ENCODE results near the gene THEMIS. TPM values are rescaled to one million over a fixed set of nuclear protein-coding genes. Genes with fewer than 3 reads are reported as not detected.
A peak's percentile ranks its signal among the peaks of the same experiment; 100 is the strongest.

The THEMIS gene, protein sequence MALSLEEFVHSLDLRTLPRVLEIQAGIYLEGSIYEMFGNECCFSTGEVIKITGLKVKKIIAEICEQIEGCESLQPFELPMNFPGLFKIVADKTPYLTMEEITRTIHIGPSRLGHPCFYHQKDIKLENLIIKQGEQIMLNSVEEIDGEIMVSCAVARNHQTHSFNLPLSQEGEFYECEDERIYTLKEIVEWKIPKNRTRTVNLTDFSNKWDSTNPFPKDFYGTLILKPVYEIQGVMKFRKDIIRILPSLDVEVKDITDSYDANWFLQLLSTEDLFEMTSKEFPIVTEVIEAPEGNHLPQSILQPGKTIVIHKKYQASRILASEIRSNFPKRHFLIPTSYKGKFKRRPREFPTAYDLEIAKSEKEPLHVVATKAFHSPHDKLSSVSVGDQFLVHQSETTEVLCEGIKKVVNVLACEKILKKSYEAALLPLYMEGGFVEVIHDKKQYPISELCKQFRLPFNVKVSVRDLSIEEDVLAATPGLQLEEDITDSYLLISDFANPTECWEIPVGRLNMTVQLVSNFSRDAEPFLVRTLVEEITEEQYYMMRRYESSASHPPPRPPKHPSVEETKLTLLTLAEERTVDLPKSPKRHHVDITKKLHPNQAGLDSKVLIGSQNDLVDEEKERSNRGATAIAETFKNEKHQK
- 0.01 TPM for polyA plus RNA-seq (2013, experiment 1 of 2)
- not detected for polyA plus RNA-seq (2013, experiment 2 of 2)

DNA sequence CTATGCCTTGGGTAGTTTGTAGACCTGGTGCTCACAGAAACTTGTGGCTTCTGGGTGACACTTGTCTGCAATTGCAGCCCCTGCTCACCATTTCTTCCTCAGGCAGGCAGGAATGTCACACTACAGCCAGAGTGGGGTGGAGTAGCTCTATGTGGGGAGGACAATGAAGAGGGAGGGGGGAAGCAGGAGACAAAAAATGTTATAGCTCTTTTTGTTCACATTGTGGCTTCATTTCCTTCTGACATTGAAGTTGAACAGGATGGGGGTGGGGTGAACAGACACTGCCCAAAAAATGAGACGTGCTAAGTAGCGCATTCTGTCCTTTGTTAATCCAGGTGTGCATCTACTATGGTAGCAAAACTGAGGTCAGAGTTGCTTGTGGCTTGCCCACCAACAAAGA is at the start of gene THEMIS:
Gene THEMIS, minus strand, starts transcription at position 124 of the 400 bp plus-strand sequence. CDS start 126 bp downstream, outside the sequence.
- no peak within 1 kb of the TSS for H3K4me3 ChIP-seq (ENCODE audit: low read length)
- no peak within 1 kb of the TSS for H4K8ac ChIP-seq (ENCODE audit: low read depth, low read length)
- H2AK5ac ChIP-seq (ENCODE audit: low read length): no peak within 1 kb of the TSS
- no peak within 1 kb of the TSS for H3K27ac ChIP-seq (ENCODE audit: low read depth, low read length)
- H3K23ac ChIP-seq (ENCODE audit: low read length): no peak within 1 kb of the TSS
- no peak within 1 kb of the TSS for H3K4ac ChIP-seq (ENCODE audit: low read depth, low read length)
- peaks cover 1% of the 10 kb centered on the region for H3K4me1 ChIP-seq (ENCODE audit: control insufficient read depth, low read depth, low read length)
- H3K79me1 ChIP-seq (ENCODE audit: low read length): no peaks in the 10 kb centered on the region
- no peak within 1 kb of the TSS for H3K56ac ChIP-seq (ENCODE audit: low read length)
- H3K9ac ChIP-seq (ENCODE audit: low read length): no peak within 1 kb of the TSS
- DNase-seq: peak; percentile 66
- H3K79me2 ChIP-seq (ENCODE audit: control insufficient read depth, insufficient read depth, low read length): no peaks in the 10 kb centered on the region
- H3K27me3 ChIP-seq (ENCODE audit: insufficient read depth, low read length, poor library complexity): no peaks in the 10 kb centered on the region
- H3K18ac ChIP-seq (ENCODE audit: low read length): no peak within 1 kb of the TSS
- no peak within 1 kb of the TSS for H3K4me2 ChIP-seq (ENCODE audit: low read length)
- no peak within 1 kb of the TSS for H2BK120ac ChIP-seq (ENCODE audit: low read depth, low read length)
- H3K36me3 ChIP-seq (ENCODE audit: control insufficient read depth, insufficient read depth, low read length): no peaks in the 10 kb centered on the region
- no peak within 1 kb of the TSS for H2BK15ac ChIP-seq (replicated peaks; ENCODE audit: low read depth)
- H2BK5ac ChIP-seq (ENCODE audit: low read length): no peak within 1 kb of the TSS
- H4K5ac ChIP-seq (ENCODE audit: low read length): no peak within 1 kb of the TSS
- no CpG with 5 or more reads among the region's 2 CpGs for WGBS (ENCODE audit: extremely low coverage, insufficient coverage, low lambda C conversion rate)

DNA sequence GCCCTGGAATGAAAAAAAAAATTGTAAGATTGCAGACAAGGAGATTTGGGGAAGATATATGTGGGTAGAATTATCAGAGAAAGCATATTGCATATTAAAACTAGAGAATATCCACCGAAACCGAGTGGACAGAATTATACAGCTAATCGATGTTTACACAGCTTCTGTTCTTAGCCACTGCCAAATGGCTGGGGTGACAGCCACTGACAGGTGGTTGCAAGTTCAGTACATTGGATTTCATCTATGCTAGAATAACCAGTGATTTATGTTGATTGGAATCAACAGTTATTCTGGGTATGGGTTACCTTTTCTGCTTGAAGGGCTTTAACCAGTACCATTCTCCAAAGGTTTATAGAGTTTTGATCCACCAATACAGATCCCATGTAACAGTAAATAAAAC is 48.4 kb upstream of the THEMIS start:
- H4K5ac ChIP-seq (ENCODE audit: low read length): no peak overlapping the region
- no peak overlapping the region for H2BK5ac ChIP-seq (ENCODE audit: low read length)
- H3K27ac ChIP-seq (ENCODE audit: low read depth, low read length): no peak overlapping the region
- no peak overlapping the region for H2BK120ac ChIP-seq (ENCODE audit: low read depth, low read length)
- H3K56ac ChIP-seq (ENCODE audit: low read length): no peak overlapping the region
- no peak overlapping the region for H3K4me2 ChIP-seq (ENCODE audit: low read length)
- no peaks in the 10 kb centered on the region for H3K79me1 ChIP-seq (ENCODE audit: low read length)
- H4K8ac ChIP-seq (ENCODE audit: low read depth, low read length): no peak overlapping the region
- no peaks in the 10 kb centered on the region for H3K4me1 ChIP-seq (ENCODE audit: control insufficient read depth, low read depth, low read length)
- H3K4ac ChIP-seq (ENCODE audit: low read depth, low read length): no peak overlapping the region
- no peaks in the 10 kb centered on the region for H3K79me2 ChIP-seq (ENCODE audit: control insufficient read depth, insufficient read depth, low read length)
- H3K9ac ChIP-seq (ENCODE audit: low read length): no peak overlapping the region
- H2BK15ac ChIP-seq (replicated peaks; ENCODE audit: low read depth): no peak overlapping the region
- H3K18ac ChIP-seq (ENCODE audit: low read length): no peak overlapping the region
- H3K4me3 ChIP-seq (ENCODE audit: low read length): no peak overlapping the region
- no peaks in the 10 kb centered on the region for H3K27me3 ChIP-seq (ENCODE audit: insufficient read depth, low read length, poor library complexity)
- WGBS (ENCODE audit: extremely low coverage, insufficient coverage, low lambda C conversion rate): no CpG with 5 or more reads among the region's 3 CpGs
- H2AK5ac ChIP-seq (ENCODE audit: low read length): no peak overlapping the region
- DNase-seq: no peak
- H3K23ac ChIP-seq (ENCODE audit: low read length): no peak overlapping the region
- H3K36me3 ChIP-seq (ENCODE audit: control insufficient read depth, insufficient read depth, low read length): no peaks in the 10 kb centered on the region

DNA sequence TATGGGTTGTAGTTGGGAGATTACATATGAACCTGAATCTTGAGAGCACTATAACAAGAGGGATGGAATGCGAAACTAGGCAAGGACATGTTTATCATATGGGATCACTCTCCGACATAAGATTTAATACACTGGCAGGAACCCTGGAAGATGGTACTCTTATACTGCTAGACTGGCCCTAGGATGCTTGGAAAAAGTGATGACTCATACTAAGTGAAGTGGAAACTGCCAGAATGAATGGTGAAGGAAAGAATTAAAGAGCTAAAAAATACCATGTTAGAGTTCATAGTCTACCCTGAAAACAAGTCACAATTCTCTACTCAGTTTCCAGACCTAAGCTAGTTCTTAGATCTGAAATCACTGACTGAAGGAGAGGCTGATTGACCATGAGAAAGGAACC is 45.5 kb upstream of the THEMIS start:
- Histone ChIP-seq H3K56ac (ENCODE audit: low read length) (no peak overlapping the region), H2BK120ac (ENCODE audit: low read depth, low read length) (no peak overlapping the region), H4K5ac (ENCODE audit: low read length) (no peak overlapping the region), H3K4me3 (ENCODE audit: low read length) (no peak overlapping the region), H4K8ac (ENCODE audit: low read depth, low read length) (no peak overlapping the region), H2AK5ac (ENCODE audit: low read length) (no peak overlapping the region), H2BK5ac (ENCODE audit: low read length) (no peak overlapping the region), H2BK15ac (replicated peaks; ENCODE audit: low read depth) (no peak overlapping the region), H3K23ac (ENCODE audit: low read length) (no peak overlapping the region), H3K79me2 (ENCODE audit: control insufficient read depth, insufficient read depth, low read length) (no peaks in the 10 kb centered on the region), H3K9ac (ENCODE audit: low read length) (no peak overlapping the region), H3K27me3 (ENCODE audit: insufficient read depth, low read length, poor library complexity) (no peaks in the 10 kb centered on the region), H3K4me1 (ENCODE audit: control insufficient read depth, low read depth, low read length) (no peaks in the 10 kb centered on the region), H3K4ac (ENCODE audit: low read depth, low read length) (no peak overlapping the region), H3K27ac (ENCODE audit: low read depth, low read length) (no peak overlapping the region), H3K36me3 (ENCODE audit: control insufficient read depth, insufficient read depth, low read length) (no peaks in the 10 kb centered on the region), H3K79me1 (ENCODE audit: low read length) (no peaks in the 10 kb centered on the region), H3K18ac (ENCODE audit: low read length) (no peak overlapping the region), H3K4me2 (ENCODE audit: low read length) (no peak overlapping the region)
- no peak for DNase-seq
- no CpG with 5 or more reads among the region's 2 CpGs for WGBS (ENCODE audit: extremely low coverage, insufficient coverage, low lambda C conversion rate)

DNA sequence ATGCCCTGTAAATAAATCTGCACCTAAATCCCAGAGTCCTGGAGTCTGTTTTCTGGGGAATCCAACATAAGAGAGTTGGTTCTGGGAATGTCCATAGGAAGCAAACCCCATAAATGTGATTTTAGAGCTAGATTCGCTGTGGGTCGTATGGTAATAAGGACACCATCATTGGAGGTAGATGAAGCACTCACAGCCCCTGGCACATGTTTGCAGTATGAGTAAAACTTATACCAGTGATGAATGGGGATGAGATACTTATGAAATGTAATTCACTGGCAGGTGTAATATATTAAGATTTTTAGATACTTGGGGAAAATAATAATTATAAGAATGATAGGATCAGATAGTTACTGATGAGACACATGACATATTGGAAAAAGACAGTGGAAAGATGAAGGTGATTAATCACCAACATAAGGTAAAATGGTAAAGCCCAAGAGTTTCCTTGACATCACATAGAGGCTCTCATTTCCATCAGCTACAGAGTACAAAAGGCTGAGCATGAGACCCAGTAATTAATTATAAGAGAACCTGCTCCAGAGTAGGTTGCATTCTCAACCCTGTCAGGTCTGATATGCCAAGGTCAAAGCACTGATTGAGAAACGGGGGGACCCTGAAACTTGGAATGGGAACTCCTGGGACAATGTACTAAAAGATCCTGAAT is 44.7 kb upstream of the THEMIS start:
- Histone ChIP-seq H3K9ac (ENCODE audit: low read length) (no peak overlapping the region), H3K79me1 (ENCODE audit: low read length) (no peaks in the 10 kb centered on the region), H3K27me3 (ENCODE audit: insufficient read depth, low read length, poor library complexity) (no peaks in the 10 kb centered on the region), H4K5ac (ENCODE audit: low read length) (no peak overlapping the region), H3K56ac (ENCODE audit: low read length) (no peak overlapping the region), H3K36me3 (ENCODE audit: control insufficient read depth, insufficient read depth, low read length) (no peaks in the 10 kb centered on the region), H3K18ac (ENCODE audit: low read length) (no peak overlapping the region), H3K4me1 (ENCODE audit: control insufficient read depth, low read depth, low read length) (no peaks in the 10 kb centered on the region), H2BK15ac (replicated peaks; ENCODE audit: low read depth) (no peak overlapping the region), H2BK120ac (ENCODE audit: low read depth, low read length) (no peak overlapping the region), H2BK5ac (ENCODE audit: low read length) (no peak overlapping the region), H4K8ac (ENCODE audit: low read depth, low read length) (no peak overlapping the region), H2AK5ac (ENCODE audit: low read length) (no peak overlapping the region), H3K23ac (ENCODE audit: low read length) (no peak overlapping the region), H3K4ac (ENCODE audit: low read depth, low read length) (no peak overlapping the region), H3K27ac (ENCODE audit: low read depth, low read length) (no peak overlapping the region), H3K4me3 (ENCODE audit: low read length) (no peak overlapping the region), H3K79me2 (ENCODE audit: control insufficient read depth, insufficient read depth, low read length) (no peaks in the 10 kb centered on the region), H3K4me2 (ENCODE audit: low read length) (no peak overlapping the region)
- no CpG with 5 or more reads among the region's 3 CpGs for WGBS (ENCODE audit: extremely low coverage, insufficient coverage, low lambda C conversion rate)
- no peak for DNase-seq

DNA sequence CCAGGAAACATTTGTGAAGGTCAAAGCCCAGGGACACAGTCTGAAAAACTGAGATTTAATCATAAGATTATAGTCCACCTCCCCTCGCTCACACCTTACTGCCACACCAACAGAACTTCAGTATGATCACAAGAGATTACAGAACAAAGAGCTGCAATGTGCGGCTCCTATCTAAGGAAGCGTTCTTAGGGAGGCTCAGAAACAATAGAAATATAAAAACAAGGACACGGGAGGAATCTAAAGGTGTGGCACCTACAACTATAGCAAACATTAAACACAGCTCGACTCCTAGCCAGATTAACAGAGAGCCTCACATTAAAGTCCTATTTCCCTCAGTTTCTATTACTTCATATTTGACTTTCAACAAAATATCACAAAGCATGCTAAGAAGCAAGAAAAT is 40.4 kb upstream of the THEMIS start:
- H3K4ac ChIP-seq (ENCODE audit: low read depth, low read length): no peak overlapping the region
- H3K79me2 ChIP-seq (ENCODE audit: control insufficient read depth, insufficient read depth, low read length): no peaks in the 10 kb centered on the region
- no peak overlapping the region for H4K5ac ChIP-seq (ENCODE audit: low read length)
- H3K79me1 ChIP-seq (ENCODE audit: low read length): no peaks in the 10 kb centered on the region
- no peak for DNase-seq
- H3K23ac ChIP-seq (ENCODE audit: low read length): no peak overlapping the region
- H3K4me2 ChIP-seq (ENCODE audit: low read length): no peak overlapping the region
- H3K4me1 ChIP-seq (ENCODE audit: control insufficient read depth, low read depth, low read length): no peaks in the 10 kb centered on the region
- no peaks in the 10 kb centered on the region for H3K27me3 ChIP-seq (ENCODE audit: insufficient read depth, low read length, poor library complexity)
- WGBS (ENCODE audit: extremely low coverage, insufficient coverage, low lambda C conversion rate): no CpG with 5 or more reads among the region's 5 CpGs
- no peak overlapping the region for H2BK5ac ChIP-seq (ENCODE audit: low read length)
- no peaks in the 10 kb centered on the region for H3K36me3 ChIP-seq (ENCODE audit: control insufficient read depth, insufficient read depth, low read length)
- no peak overlapping the region for H3K9ac ChIP-seq (ENCODE audit: low read length)
- no peak overlapping the region for H3K4me3 ChIP-seq (ENCODE audit: low read length)
- H3K27ac ChIP-seq (ENCODE audit: low read depth, low read length): no peak overlapping the region
- H4K8ac ChIP-seq (ENCODE audit: low read depth, low read length): no peak overlapping the region
- H3K56ac ChIP-seq (ENCODE audit: low read length): no peak overlapping the region
- no peak overlapping the region for H2BK120ac ChIP-seq (ENCODE audit: low read depth, low read length)
- H2AK5ac ChIP-seq (ENCODE audit: low read length): no peak overlapping the region
- no peak overlapping the region for H2BK15ac ChIP-seq (replicated peaks; ENCODE audit: low read depth)
- peak overlapping the region; percentile 22 for H3K18ac ChIP-seq (ENCODE audit: low read length)

Data from mesendoderm (in vitro differentiated cells).